ENCODE results near the gene KDM2B. TPM values are rescaled to one million over a fixed set of nuclear protein-coding genes. Genes with fewer than 3 reads are reported as not detected.

KDM2B gene
- total and polyA plus RNA-seq, 7 experiments from 2014 or later: 12.6 to 91.7 (median 76.1) TPM

DNA sequence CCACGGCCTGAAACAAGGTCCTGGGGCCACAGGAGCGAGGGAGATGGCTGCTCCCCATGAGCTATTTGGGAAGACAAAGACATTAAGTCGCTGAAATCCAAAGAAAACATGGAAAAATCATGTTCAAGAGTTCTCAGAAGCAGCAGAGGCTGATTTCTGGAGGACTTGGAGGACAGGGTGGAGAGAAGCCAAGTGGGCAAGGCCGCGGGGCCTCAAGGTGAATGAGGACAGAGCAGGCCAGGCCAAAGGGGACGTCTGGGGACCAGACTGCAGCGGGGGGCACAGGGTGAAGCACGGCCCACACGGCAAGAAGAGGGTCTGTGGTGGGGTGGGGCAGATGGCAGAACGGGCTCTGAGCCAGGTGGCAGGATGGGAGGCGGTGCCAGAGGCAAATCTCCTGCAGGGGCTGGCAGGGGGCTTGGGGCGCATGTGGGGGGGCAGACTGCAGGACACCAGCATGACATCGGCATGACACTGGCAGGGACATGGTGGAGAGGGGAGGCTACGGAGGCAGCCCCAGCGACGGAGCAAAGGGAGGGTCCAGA, 132.0 kb downstream of the KDM2B start:
- ATAC-seq (no peak), DNase-seq (no peak)
- peak overlapping the region in 4 of 9 donors; percentile 9 to 73 (median 20) for H3K27ac Mint-ChIP-seq
- Histone ChIP-seq H3K27me3 (ENCODE audit: control insufficient read depth in 2 of 2, insufficient read depth in 2 of 2, low read length in 2 of 2) (no peaks in the 10 kb centered on the region), H3K4me1 (ENCODE audit: control insufficient read depth in 2 of 2, insufficient read depth in 2 of 2, low read length in 2 of 2) (no peaks in the 10 kb centered on the region), H3K4me3 (ENCODE audit: low read length) (no peak overlapping the region), H3K9me3 (ENCODE audit: control insufficient read depth in 2 of 3, low read length in 3 of 3) (no peaks in the 10 kb centered on the region), H3K27ac (ENCODE audit: low read depth, low read length) (no peak overlapping the region), H3K36me3 (ENCODE audit: control insufficient read depth in 2 of 3, insufficient read depth in 3 of 3, low read length in 3 of 3) (peaks cover 0 to 37% (median 4%) of the 10 kb centered on the region in 3 experiments)
- H3K27me3 Mint-ChIP-seq: no peaks in the 10 kb centered on the region
- H3K4me1 Mint-ChIP-seq: peaks cover 0 to 26% (median 8%) of the 10 kb centered on the region in 7 donors
- H3K36me3 Mint-ChIP-seq: peaks cover 0 to 33% (median 5%) of the 10 kb centered on the region in 5 donors
- CTCF ChIA-PET: no interaction called here
- intact Hi-C loops (cut with micrococcal nuclease): no loop called here
- POLR2A ChIA-PET: no interaction called here
- H3K4me3 Mint-ChIP-seq: no peak overlapping the region
- peaks cover 0 to 2% (median 0%) of the 10 kb centered on the region in 11 donors for H3K9me3 Mint-ChIP-seq

DNA sequence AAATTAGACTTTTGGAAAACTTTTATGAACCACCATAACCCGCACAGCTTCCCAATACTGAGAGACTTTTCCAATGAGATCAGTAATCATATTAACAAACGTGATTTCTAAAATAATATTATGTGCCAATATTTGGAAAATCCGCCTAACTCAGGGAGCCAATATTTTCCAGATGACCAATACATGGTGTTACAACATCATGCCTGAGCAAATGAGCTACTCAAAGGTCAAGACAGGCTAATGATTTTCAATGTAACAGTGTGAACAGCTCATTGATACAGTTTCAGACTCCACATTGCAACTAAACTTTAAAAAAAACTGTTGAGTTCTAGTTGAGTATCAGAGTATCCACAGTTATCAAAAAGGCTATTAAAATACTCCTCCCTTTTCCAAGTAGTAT, 134.1 kb downstream of the KDM2B start:
- DNase-seq (no peak), ATAC-seq (no peak)
- CTCF ChIA-PET: interaction anchor here (0.8 kb wide), 1 partner anchor 111 kb away, joined by 4 read pairs; no protein-coding TSS in a partner anchor

DNA sequence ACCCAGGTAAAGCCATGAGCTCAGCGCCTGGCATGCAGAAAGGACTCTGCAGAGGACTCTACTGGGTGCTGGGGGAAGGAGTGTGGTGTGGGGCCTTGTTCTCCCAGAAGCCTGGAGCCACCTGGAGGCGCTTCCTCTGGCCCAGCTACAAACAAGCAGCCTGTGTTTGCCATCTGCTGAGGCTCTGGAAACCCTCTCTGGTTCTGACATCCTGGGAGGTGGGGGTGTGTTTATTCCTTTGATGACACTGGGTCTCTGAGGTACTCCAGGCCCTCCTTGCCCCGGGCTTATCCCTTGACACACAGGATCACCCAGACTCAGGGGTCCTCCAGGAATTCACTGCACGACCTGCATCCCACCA, 136.0 kb downstream of the KDM2B start:
- no peak overlapping the region for H3K27ac ChIP-seq (ENCODE audit: low read depth, low read length)

More for the DNA sequence above, 134.1 kb downstream of the KDM2B start:
- H3K9me3 ChIP-seq (ENCODE audit: control insufficient read depth in 2 of 3, low read length in 3 of 3): no peaks in the 10 kb centered on the region
- POLR2A ChIA-PET: interaction anchor here (0.6 kb wide), 1 partner anchor 400 kb away, joined by 4 read pairs; no protein-coding TSS in a partner anchor
- H3K27ac ChIP-seq (ENCODE audit: low read depth, low read length): no peak overlapping the region
- H3K4me1 ChIP-seq (ENCODE audit: control insufficient read depth in 2 of 2, insufficient read depth in 2 of 2, low read length in 2 of 2): no peaks in the 10 kb centered on the region
- H3K36me3 Mint-ChIP-seq: peaks cover 0 to 27% (median 9%) of the 10 kb centered on the region in 5 donors
- peaks cover 0 to 43% (median 7%) of the 10 kb centered on the region in 3 experiments for H3K36me3 ChIP-seq (ENCODE audit: control insufficient read depth in 2 of 3, insufficient read depth in 3 of 3, low read length in 3 of 3)
- H3K4me3 Mint-ChIP-seq: no peak overlapping the region
- H3K9me3 Mint-ChIP-seq: peaks cover 0 to 2% (median 0%) of the 10 kb centered on the region in 11 donors
- intact Hi-C loops (cut with micrococcal nuclease): no loop called here
- H3K27me3 ChIP-seq (ENCODE audit: control insufficient read depth in 2 of 2, insufficient read depth in 2 of 2, low read length in 2 of 2): no peaks in the 10 kb centered on the region
- H3K4me3 ChIP-seq (ENCODE audit: low read length): no peak overlapping the region
- H3K27me3 Mint-ChIP-seq: no peaks in the 10 kb centered on the region
- peak overlapping the region in 1 of 9 donors; percentile 56 for H3K27ac Mint-ChIP-seq
- peaks cover 0 to 24% (median 8%) of the 10 kb centered on the region in 7 donors for H3K4me1 Mint-ChIP-seq

DNA sequence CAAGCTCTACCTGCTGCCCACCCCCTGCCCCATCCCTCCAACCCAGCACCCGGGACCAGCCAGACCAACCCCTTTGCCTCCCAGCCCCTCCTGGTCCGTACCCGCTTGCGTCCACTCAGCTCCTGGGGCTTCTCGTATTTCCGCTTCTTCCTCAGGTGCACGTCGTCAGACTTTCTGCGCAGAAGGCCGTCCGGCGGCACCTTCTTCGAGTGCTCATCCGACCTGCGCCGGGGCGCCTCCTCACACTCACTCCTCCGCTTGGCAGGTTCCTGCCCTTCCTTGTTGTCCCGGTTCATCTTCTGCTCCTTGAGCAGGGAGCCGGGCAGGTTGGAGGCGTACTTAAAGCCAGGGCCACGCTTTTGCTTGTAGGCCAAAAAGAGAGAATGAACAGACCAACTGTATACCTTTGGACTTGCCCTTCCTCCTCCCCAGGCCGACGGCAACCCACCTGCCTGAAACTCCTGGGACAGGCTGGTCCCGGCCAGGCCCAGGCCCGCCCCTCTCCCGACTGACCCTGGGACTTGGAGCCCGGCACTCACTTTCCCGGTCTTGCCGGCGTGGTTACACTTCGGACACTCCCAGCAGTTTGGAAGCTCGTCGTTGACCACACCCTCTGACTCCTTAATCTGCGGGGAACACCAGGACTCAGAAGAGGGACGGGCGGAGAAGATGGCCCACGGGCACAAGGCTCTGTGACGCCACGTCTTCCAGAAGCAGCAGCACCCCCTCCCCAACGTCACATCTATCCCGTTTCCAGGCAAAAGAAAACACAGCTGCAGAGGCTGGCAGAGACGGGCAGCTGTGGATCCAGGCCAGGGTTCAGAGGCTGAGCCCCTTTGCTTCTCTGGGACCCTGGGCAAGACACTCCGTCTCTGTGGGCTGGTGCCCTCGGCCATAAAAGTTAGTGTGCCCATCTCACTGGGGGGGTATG, 136.6 kb downstream of the KDM2B start:
- DNase-seq (no peak), ATAC-seq (no peak)
- Histone ChIP-seq H3K4me1 (ENCODE audit: control insufficient read depth in 2 of 2, insufficient read depth in 2 of 2, low read length in 2 of 2) (no peaks in the 10 kb centered on the region), H3K27ac (ENCODE audit: low read depth, low read length) (no peak overlapping the region), H3K9me3 (ENCODE audit: control insufficient read depth in 2 of 3, low read length in 3 of 3) (no peaks in the 10 kb centered on the region), H3K27me3 (ENCODE audit: control insufficient read depth in 2 of 2, insufficient read depth in 2 of 2, low read length in 2 of 2) (no peaks in the 10 kb centered on the region), H3K36me3 (ENCODE audit: control insufficient read depth in 2 of 3, insufficient read depth in 3 of 3, low read length in 3 of 3) (peaks cover 0 to 68% (median 12%) of the 10 kb centered on the region in 3 experiments), H3K4me3 (ENCODE audit: low read length) (no peak overlapping the region)
- Mint-ChIP-seq H3K4me1 (peaks cover 0 to 14% (median 6%) of the 10 kb centered on the region in 7 donors), H3K4me3 (no peak overlapping the region), H3K36me3 (peaks cover 3 to 31% (median 7%) of the 10 kb centered on the region in 5 donors), H3K9me3 (peaks cover 0 to 2% (median 0%) of the 10 kb centered on the region in 11 donors), H3K27ac (peak overlapping the region in 2 of 9 donors; percentile 67 to 69), H3K27me3 (no peaks in the 10 kb centered on the region)
- ChIA-PET POLR2A (no interaction called here), CTCF (interaction anchor here (0.5 to 3.2 kb wide), 9 partner anchors 12 to 789 kb away, joined by 3 to 28 read pairs (median 3); no protein-coding TSS in a partner anchor)
- intact Hi-C loops (cut with micrococcal nuclease): loop anchor here (1.0 kb wide), 1 partner anchor 110 kb away; no protein-coding TSS in a partner anchor

More for the DNA sequence above, 136.0 kb downstream of the KDM2B start:
- H3K27me3 ChIP-seq (ENCODE audit: control insufficient read depth in 2 of 2, insufficient read depth in 2 of 2, low read length in 2 of 2): no peaks in the 10 kb centered on the region
- DNase-seq: no peak
- intact Hi-C loops (cut with micrococcal nuclease): no loop called here
- no peak overlapping the region for H3K4me3 Mint-ChIP-seq
- H3K4me1 ChIP-seq (ENCODE audit: control insufficient read depth in 2 of 2, insufficient read depth in 2 of 2, low read length in 2 of 2): no peaks in the 10 kb centered on the region
- no peak for ATAC-seq
- H3K9me3 Mint-ChIP-seq: peaks cover 0 to 2% (median 0%) of the 10 kb centered on the region in 11 donors
- POLR2A ChIA-PET: no interaction called here
- peak overlapping the region in 1 of 9 donors; percentile 67 for H3K27ac Mint-ChIP-seq
- H3K9me3 ChIP-seq (ENCODE audit: control insufficient read depth in 2 of 3, low read length in 3 of 3): no peaks in the 10 kb centered on the region
- H3K4me1 Mint-ChIP-seq: peaks cover 0 to 16% (median 7%) of the 10 kb centered on the region in 7 donors
- H3K27me3 Mint-ChIP-seq: no peaks in the 10 kb centered on the region
- no peak overlapping the region for H3K4me3 ChIP-seq (ENCODE audit: low read length)
- peaks cover 3 to 25% (median 7%) of the 10 kb centered on the region in 5 donors for H3K36me3 Mint-ChIP-seq
- CTCF ChIA-PET: interaction anchor here (0.6 to 1.8 kb wide), 2 partner anchors 17 to 238 kb away, joined by 4 read pairs; no protein-coding TSS in a partner anchor
- H3K36me3 ChIP-seq (ENCODE audit: control insufficient read depth in 2 of 3, insufficient read depth in 3 of 3, low read length in 3 of 3): peaks cover 0 to 61% (median 12%) of the 10 kb centered on the region in 3 experiments

DNA sequence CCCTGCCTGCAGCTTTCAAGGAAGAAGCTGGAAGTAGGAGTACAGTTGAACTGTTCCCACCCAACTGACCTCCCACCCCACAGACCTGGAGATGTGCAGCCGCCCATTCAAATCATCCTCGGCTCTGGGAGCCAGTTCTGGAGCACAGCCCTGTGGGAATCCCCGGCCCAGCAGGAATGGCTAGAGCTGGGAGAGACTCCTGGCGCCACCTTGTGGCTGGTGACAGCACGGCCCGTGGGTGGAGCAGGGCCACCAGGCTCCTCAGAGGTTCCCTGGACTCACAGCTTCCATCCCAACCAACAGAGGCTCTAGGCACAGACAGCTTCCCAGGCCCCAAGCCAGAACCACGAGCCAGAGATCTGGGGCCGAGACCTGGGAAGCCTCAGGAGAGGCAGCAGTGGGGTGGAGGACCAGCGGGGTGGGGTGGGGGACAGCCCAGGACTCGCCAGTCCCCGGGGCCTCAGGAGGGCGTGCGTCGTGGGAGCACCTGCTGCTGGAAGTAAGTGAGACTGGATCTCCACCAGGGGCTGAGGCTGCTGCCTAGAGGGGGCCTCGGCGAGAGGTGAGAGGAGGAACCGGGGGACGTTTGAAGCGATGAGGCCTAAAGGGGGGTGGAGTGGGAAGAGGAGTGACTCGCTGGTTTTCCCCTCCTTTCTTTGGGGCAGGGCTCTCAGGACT, 137.5 kb downstream of the KDM2B start:
- H3K9me3 Mint-ChIP-seq: no peaks in the 10 kb centered on the region
- peaks cover 0 to 10% (median 0%) of the 10 kb centered on the region in 7 donors for H3K4me1 Mint-ChIP-seq
- ChIA-PET CTCF (interaction anchor here (0.9 to 3.2 kb wide), 12 partner anchors 11 to 205 kb away, joined by 3 to 28 read pairs (median 4); no protein-coding TSS in a partner anchor), POLR2A (interaction anchor here (0.8 kb wide), 1 partner anchor 108 kb away, joined by 3 read pairs; no protein-coding TSS in a partner anchor)
- Histone ChIP-seq H3K27ac (ENCODE audit: low read depth, low read length) (no peak overlapping the region), H3K27me3 (ENCODE audit: control insufficient read depth in 2 of 2, insufficient read depth in 2 of 2, low read length in 2 of 2) (no peaks in the 10 kb centered on the region), H3K9me3 (ENCODE audit: control insufficient read depth in 2 of 3, low read length in 3 of 3) (no peaks in the 10 kb centered on the region), H3K4me1 (ENCODE audit: control insufficient read depth in 2 of 2, insufficient read depth in 2 of 2, low read length in 2 of 2) (no peaks in the 10 kb centered on the region), H3K36me3 (ENCODE audit: control insufficient read depth in 2 of 3, insufficient read depth in 3 of 3, low read length in 3 of 3) (peaks cover 0 to 70% (median 12%) of the 10 kb centered on the region in 3 experiments), H3K4me3 (ENCODE audit: low read length) (no peak overlapping the region)
- DNase-seq: peak; percentile 25 to 76 (median 50)
- H3K27me3 Mint-ChIP-seq: no peaks in the 10 kb centered on the region
- H3K27ac Mint-ChIP-seq: peak overlapping the region in 5 of 9 donors; percentile 48 to 76 (median 71)
- H3K36me3 Mint-ChIP-seq: peaks cover 3 to 35% (median 11%) of the 10 kb centered on the region in 5 donors
- H3K4me3 Mint-ChIP-seq: no peak overlapping the region
- peak; percentile 88 for ATAC-seq
- intact Hi-C loops (cut with micrococcal nuclease): loop anchor here (1.0 kb wide), 1 partner anchor 109 kb away; no protein-coding TSS in a partner anchor

Measured in naive thymus-derived CD4-positive, alpha-beta T cell (primary cell).